Psoas muscle (tissue), 8 donors: ENCODE results near the gene CD63. TPM values are rescaled to one million over a fixed set of nuclear protein-coding genes. Genes with fewer than 3 reads are reported as not detected.

Source experiments
- ATAC-seq, 4 donors: fragments of 200-7000 bp; cut with Tn5 transposase; one replicate each; pipeline ENCODE4 v1.9.1; 2020; ENCODE audit warnings: moderate library complexity in 3 of 4, mild to moderate bottlenecking in 2 of 4
- DNase-seq, 2 donors: peaks; one replicate each; pipeline ENCODE4 v3.0.0-alpha.2; 2020
- H3K27ac ChIP-seq: fragments of 200-600 bp; one replicate; pipeline ENCODE4 v1.8.0; 2022
- H3K27me3 ChIP-seq, 3 donors: fragments of 200-600 bp in 1 of 3; one replicate each; pipeline versions ENCODE4 v1.6.1 to v1.8.0; 2013 to 2022; ENCODE audit warnings: low read length in 2 of 3, mild to moderate bottlenecking in 2 of 3, moderate library complexity in 1 of 3; ENCODE audit not compliant: insufficient read depth in 3 of 3
- H3K36me3 ChIP-seq, 2 donors: fragments of 200-600 bp in 1 of 2; one replicate each; pipeline versions ENCODE4 v1.6.1 to v1.8.0; 2013 to 2022; ENCODE audit warnings: low read depth in 1 of 2, mild to moderate bottlenecking in 1 of 2, moderate library complexity in 1 of 2; ENCODE audit not compliant: insufficient read depth in 1 of 2
- H3K4me1 ChIP-seq: fragments of 200-600 bp; one replicate; pipeline ENCODE4 v1.8.0; 2022
- H3K4me3 ChIP-seq: fragments of 200-600 bp; one replicate; pipeline ENCODE4 v1.8.0; 2022; ENCODE audit warnings: mild to moderate bottlenecking
- H3K9me3 ChIP-seq: fragments of 200-600 bp; one replicate; pipeline ENCODE4 v1.8.0; 2022
- WGBS, 3 donors: extraction: QIAGEN DNeasy Blood & Tissue Kit; methylation state at CpG; one replicate each; pipeline versions ENCODE4 v1.1.6 to v1.1.7; 2013; 5-methylcytosine and 5-hydroxymethylcytosine counted together
- intact Hi-C, 2 donors: fragments of 100-400 bp; cut with DNase I; formaldehyde crosslinking; loops; one replicate each; pipeline versions ENCODE4 v1.11.0 to v1.14.2; 2022
- polyA plus RNA-seq, 3 donors: library from polyadenylated mRNA; stranded (reverse); fragments of 200-250 nt; gene quantifications; one replicate each; pipeline ENCODE4 v1.2.3, GENCODE V29; 2013
- total RNA-seq, 4 donors: library from RNA; stranded (reverse); fragmentation: NEBNext Ultra II Directional in 2 of 4; extraction: Animal tissue kit (Norgen Biotek cat#: 25700) in 2 of 4; gene quantifications; one replicate each; pipeline versions ENCODE4 v1.2.1 to v1.2.4, GENCODE V29; 2021 to 2023
- TF ChIP-seq, protein P1 (sequence below): fragments of 200-600 bp; IDR thresholded peaks from one replicate; pipeline ENCODE4 v1.8.0; 2022; ENCODE audit warnings: antibody characterized with exemption
- donor health status: healthy with polysubstance abuse.
- donor health status: DM: no; HTN: no; CAD: no; lungs with moderate emphysema.
- donor health status: Bipolar disorder and iron deficiency.
- donor health status: healthy.
- donor health status: DM: yes; HTN: yes; CAD: no.
- donor health status: DM: no; HTN: no; CAD: no.
- donor health status: DM: no; HTN: no; CAD: no.
- donor health status: DM: yes; HTN: yes; CAD: no.

Gene CD63
- total and polyA plus RNA-seq, 7 donors = 592 to 2,407 (median 1,147) TPM

DNA sequence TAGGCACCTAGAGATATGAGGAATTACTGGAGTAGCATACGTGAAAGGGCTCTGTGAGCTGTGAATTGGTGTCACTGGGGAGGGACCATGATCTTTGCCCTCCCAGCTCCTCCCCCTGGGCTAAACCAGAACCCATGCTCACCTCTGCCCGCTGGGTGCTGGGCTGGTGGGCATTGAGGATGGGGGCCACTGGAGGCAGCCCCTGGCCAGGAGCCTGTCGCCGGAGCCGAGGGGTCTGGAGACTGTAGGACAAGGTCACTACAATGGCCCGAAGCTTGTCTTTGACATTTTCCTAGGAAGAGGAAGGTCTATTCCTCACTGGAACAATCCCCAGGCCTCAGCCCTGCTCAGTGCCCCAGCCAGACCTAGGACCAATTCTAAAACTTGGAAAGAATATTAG is 32.7 kb downstream of the CD63 start:
- peaks cover 0 to 95% of the 10 kb centered on the region in 2 donors for H3K36me3 ChIP-seq
- no peaks in the 10 kb centered on the region for H3K9me3 ChIP-seq
- no peaks in the 10 kb centered on the region for H3K27me3 ChIP-seq
- peaks cover 11% of the 10 kb centered on the region for H3K4me1 ChIP-seq
- DNase-seq (no peak), ATAC-seq (no peak)
- H3K4me3 ChIP-seq = no peak overlapping the region
- 86 to 89% (median 88%) methylated on average over 6 of the region's 6 CpGs for WGBS, 3 donors
- intact Hi-C loops = no loop called here
- TF ChIP-seq, protein P1, sequence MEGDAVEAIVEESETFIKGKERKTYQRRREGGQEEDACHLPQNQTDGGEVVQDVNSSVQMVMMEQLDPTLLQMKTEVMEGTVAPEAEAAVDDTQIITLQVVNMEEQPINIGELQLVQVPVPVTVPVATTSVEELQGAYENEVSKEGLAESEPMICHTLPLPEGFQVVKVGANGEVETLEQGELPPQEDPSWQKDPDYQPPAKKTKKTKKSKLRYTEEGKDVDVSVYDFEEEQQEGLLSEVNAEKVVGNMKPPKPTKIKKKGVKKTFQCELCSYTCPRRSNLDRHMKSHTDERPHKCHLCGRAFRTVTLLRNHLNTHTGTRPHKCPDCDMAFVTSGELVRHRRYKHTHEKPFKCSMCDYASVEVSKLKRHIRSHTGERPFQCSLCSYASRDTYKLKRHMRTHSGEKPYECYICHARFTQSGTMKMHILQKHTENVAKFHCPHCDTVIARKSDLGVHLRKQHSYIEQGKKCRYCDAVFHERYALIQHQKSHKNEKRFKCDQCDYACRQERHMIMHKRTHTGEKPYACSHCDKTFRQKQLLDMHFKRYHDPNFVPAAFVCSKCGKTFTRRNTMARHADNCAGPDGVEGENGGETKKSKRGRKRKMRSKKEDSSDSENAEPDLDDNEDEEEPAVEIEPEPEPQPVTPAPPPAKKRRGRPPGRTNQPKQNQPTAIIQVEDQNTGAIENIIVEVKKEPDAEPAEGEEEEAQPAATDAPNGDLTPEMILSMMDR = no peak
- no peak overlapping the region for H3K27ac ChIP-seq

DNA sequence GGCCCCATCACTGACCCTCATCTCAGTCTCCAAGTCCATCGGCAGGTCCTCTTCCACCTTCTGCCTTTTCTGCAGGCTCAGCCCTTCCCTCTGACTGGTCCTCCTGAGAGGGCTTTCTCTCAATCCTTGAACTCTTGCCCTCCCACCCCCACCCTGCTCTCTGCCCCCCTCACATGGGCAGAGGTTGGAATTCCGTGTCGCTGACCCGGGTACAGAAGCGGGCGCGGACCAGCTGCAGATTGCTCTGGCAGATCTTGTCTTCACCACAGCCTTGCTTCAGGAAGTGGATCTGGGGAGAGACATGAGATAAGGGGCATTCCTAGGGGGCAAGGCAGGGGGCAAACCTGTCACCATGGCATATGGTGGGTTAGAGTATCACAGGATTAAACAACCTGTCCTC is 33.5 kb downstream of the CD63 start:
- ATAC-seq (no peak), DNase-seq (no peak)
- Histone ChIP-seq H3K27ac (no peak overlapping the region), H3K4me1 (peaks cover 4% of the 10 kb centered on the region), H3K36me3 (peaks cover 0 to 96% of the 10 kb centered on the region in 2 donors), H3K27me3 (no peaks in the 10 kb centered on the region), H3K4me3 (no peak overlapping the region), H3K9me3 (no peaks in the 10 kb centered on the region)
- intact Hi-C loops = no loop called here
- TF ChIP-seq, protein P1 = no peak
- 73 to 76% (median 73%) methylated on average over 7 of the region's 7 CpGs for WGBS, 3 donors

DNA sequence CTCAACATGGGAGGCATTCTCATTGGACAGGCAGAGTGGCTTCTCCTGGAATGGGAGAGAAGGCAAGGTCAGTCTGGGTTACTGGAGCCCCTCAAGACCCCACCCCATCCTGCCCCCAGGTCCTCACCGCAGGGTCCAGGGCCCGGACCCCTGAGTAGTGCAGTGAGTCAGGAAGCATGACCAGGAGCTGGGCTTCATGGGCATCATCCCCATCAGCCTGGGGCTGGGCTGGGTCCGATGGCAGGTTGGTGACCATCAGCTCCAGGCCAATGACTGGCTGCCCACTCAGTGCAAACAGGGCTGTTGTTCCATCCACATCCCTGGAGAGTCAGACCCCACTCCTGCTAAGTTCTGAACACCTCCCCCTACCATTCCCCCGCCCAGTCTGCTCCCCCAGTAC is 34.2 kb downstream of the CD63 start:
- Histone ChIP-seq H3K4me3 (no peak overlapping the region), H3K27ac (no peak overlapping the region), H3K4me1 (no peaks in the 10 kb centered on the region), H3K9me3 (no peaks in the 10 kb centered on the region), H3K27me3 (no peaks in the 10 kb centered on the region), H3K36me3 (peaks cover 0 to 89% of the 10 kb centered on the region in 2 donors)
- WGBS, 3 donors = 95 to 100% (median 97%) methylated on average over 4 of the region's 4 CpGs
- DNase-seq (no peak), ATAC-seq (no peak)
- TF ChIP-seq, protein P1 = no peak
- intact Hi-C loops = no loop called here

DNA sequence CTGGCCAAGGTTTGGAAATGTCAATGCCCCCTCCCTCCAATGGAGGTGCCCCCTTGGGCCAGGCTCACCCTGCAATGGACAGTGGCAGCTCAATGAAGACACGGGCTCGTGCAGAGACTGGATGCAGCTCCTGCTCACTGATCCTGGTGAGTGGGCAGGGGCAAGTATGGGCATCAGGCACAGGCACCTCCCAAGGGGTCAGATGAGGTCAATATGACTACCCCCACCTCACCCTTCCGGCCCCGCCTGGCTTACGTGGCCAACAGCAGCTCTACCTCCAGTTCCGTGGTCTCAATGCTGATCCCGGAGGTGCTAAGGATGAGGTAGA is 34.7 kb downstream of the CD63 start:
- Histone ChIP-seq H3K9me3 (no peaks in the 10 kb centered on the region), H3K4me1 (no peaks in the 10 kb centered on the region), H3K27ac (no peak overlapping the region), H3K27me3 (no peaks in the 10 kb centered on the region), H3K4me3 (no peak overlapping the region), H3K36me3 (peaks cover 0 to 89% of the 10 kb centered on the region in 2 donors)
- DNase-seq = no peak
- WGBS, 3 donors = 86 to 92% (median 91%) methylated on average over 7 of the region's 7 CpGs
- TF ChIP-seq, protein P1 = no peak
- intact Hi-C loops = no loop called here
- no peak for ATAC-seq
